HCT116 (cell line): Measurements from ENCODE around the gene CALD1.

Experiments used
- EGR1 ChIP-seq: IDR thresholded peaks from 2 replicates; pipeline ENCODE4 v1.6.1; 2012; ENCODE audit warnings: low read depth
- EZH2 ChIP-seq: fragments of 200-600 bp; sonication (generic); IDR thresholded peaks from 2 replicates; pipeline ENCODE4 v1.6.1; 2017; ENCODE audit warnings: antibody characterized with exemption, mixed run types
- EZH2phosphoT487 ChIP-seq: fragments of 200-600 bp; IDR thresholded peaks from 2 replicates; pipeline ENCODE4 v1.6.1; 2018; ENCODE audit warnings: antibody characterized with exemption, borderline replicate concordance
- JUND ChIP-seq: IDR thresholded peaks from 2 replicates; pipeline ENCODE4 v1.6.1; 2012
- POLR2A ChIP-seq: IDR thresholded peaks from 2 replicates; pipeline ENCODE4 v1.7.0; 2011; ENCODE audit warnings: borderline replicate concordance; ENCODE audit not compliant: insufficient read depth, insufficient read length; ENCODE audit errors: extremely low read depth
- POLR2AphosphoS5 ChIP-seq: IDR thresholded peaks from 2 replicates; pipeline ENCODE4 v1.6.1; 2011; ENCODE audit warnings: mild to moderate bottlenecking, low read depth, low read length, moderate library complexity
- RAD21 ChIP-seq: IDR thresholded peaks from 2 replicates; pipeline ENCODE4 v1.6.1; 2012; ENCODE audit warnings: low read depth, mild to moderate bottlenecking
- YY1 ChIP-seq: IDR thresholded peaks from 2 replicates; pipeline ENCODE4 v1.6.1; 2011; ENCODE audit warnings: low read length, low read depth, moderate library complexity, mild to moderate bottlenecking; ENCODE audit not compliant: insufficient replicate concordance; ENCODE audit errors: extremely low read depth
- ZFX ChIP-seq: fragments of 450-650 bp; IDR thresholded peaks from 2 replicates; pipeline ENCODE4 v1.6.1; 2017
- ZNF274 ChIP-seq: fragments of 200-500 bp; sonication (Bioruptor generic); IDR thresholded peaks from 2 replicates; pipeline ENCODE4 v1.6.1; 2014; ENCODE audit warnings: mild to moderate bottlenecking, low read depth, low read length, inconsistent platforms
- TF ChIP-seq, protein P1 (sequence below), 3 experiments: fragments of 200-600 bp in 1 of 3; sonication (generic) in 1 of 3; IDR thresholded peaks in 2 of 3; conservative IDR thresholded peaks in 1 of 3; 2 replicates each; pipeline ENCODE4 v1.5.1; 2012 to 2017; ENCODE audit warnings: low read depth in 2 of 3, low read length in 2 of 3, antibody characterized with exemption in 1 of 3, borderline replicate concordance in 1 of 3, control low read depth in 1 of 3, mild to moderate bottlenecking in 1 of 3, mixed read lengths in 1 of 3, mixed run types in 1 of 3, moderate library complexity in 1 of 3; ENCODE audit not compliant: insufficient read depth in 1 of 3
- TF ChIP-seq, protein P2 (sequence below): IDR thresholded peaks from 2 replicates; pipeline ENCODE4 v1.6.1; 2011; ENCODE audit warnings: mild to moderate bottlenecking, low read length, moderate library complexity; ENCODE audit not compliant: insufficient replicate concordance; ENCODE audit errors: extremely low read depth
- TF ChIP-seq, protein P3 (sequence below): IDR thresholded peaks from 2 replicates; pipeline ENCODE4 v1.6.1; 2012; ENCODE audit warnings: low read depth

DNA sequence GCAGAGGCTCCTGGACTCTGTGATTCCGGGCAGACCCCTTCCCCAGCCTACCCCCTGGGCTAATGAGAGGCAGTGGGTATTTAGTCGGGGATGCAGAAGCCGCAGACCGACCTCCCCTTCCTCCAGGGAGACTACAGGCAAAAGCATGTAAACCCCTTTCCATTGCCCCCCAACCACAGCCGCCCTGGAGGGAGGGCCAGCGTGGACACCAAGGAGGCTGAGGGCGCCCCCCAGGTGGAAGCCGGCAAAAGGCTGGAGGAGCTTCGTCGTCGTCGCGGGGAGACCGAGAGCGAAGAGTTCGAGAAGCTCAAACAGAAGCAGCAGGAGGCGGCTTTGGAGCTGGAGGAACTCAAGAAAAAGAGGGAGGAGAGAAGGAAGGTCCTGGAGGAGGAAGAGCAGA lies 167.9 kb downstream of the CALD1 start:
- TF ChIP-seq JUND, result no peak
- TF ChIP-seq, protein P1, sequence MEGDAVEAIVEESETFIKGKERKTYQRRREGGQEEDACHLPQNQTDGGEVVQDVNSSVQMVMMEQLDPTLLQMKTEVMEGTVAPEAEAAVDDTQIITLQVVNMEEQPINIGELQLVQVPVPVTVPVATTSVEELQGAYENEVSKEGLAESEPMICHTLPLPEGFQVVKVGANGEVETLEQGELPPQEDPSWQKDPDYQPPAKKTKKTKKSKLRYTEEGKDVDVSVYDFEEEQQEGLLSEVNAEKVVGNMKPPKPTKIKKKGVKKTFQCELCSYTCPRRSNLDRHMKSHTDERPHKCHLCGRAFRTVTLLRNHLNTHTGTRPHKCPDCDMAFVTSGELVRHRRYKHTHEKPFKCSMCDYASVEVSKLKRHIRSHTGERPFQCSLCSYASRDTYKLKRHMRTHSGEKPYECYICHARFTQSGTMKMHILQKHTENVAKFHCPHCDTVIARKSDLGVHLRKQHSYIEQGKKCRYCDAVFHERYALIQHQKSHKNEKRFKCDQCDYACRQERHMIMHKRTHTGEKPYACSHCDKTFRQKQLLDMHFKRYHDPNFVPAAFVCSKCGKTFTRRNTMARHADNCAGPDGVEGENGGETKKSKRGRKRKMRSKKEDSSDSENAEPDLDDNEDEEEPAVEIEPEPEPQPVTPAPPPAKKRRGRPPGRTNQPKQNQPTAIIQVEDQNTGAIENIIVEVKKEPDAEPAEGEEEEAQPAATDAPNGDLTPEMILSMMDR (IDR thresholded peaks at IDR 0.05 in 2 of 3, conservative IDR thresholded peaks at IDR 0.05 in 1 of 3; ENCODE audit: borderline replicate concordance in 1 of 3, insufficient read depth in 1 of 3, low read depth in 2 of 3, low read length in 2 of 3), result no peak
- TF ChIP-seq YY1, result no peak
- TF ChIP-seq, protein P2, sequence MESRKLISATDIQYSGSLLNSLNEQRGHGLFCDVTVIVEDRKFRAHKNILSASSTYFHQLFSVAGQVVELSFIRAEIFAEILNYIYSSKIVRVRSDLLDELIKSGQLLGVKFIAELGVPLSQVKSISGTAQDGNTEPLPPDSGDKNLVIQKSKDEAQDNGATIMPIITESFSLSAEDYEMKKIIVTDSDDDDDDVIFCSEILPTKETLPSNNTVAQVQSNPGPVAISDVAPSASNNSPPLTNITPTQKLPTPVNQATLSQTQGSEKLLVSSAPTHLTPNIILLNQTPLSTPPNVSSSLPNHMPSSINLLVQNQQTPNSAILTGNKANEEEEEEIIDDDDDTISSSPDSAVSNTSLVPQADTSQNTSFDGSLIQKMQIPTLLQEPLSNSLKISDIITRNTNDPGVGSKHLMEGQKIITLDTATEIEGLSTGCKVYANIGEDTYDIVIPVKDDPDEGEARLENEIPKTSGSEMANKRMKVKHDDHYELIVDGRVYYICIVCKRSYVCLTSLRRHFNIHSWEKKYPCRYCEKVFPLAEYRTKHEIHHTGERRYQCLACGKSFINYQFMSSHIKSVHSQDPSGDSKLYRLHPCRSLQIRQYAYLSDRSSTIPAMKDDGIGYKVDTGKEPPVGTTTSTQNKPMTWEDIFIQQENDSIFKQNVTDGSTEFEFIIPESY, result no peak
- no peak for TF ChIP-seq EZH2
- TF ChIP-seq, protein P3, sequence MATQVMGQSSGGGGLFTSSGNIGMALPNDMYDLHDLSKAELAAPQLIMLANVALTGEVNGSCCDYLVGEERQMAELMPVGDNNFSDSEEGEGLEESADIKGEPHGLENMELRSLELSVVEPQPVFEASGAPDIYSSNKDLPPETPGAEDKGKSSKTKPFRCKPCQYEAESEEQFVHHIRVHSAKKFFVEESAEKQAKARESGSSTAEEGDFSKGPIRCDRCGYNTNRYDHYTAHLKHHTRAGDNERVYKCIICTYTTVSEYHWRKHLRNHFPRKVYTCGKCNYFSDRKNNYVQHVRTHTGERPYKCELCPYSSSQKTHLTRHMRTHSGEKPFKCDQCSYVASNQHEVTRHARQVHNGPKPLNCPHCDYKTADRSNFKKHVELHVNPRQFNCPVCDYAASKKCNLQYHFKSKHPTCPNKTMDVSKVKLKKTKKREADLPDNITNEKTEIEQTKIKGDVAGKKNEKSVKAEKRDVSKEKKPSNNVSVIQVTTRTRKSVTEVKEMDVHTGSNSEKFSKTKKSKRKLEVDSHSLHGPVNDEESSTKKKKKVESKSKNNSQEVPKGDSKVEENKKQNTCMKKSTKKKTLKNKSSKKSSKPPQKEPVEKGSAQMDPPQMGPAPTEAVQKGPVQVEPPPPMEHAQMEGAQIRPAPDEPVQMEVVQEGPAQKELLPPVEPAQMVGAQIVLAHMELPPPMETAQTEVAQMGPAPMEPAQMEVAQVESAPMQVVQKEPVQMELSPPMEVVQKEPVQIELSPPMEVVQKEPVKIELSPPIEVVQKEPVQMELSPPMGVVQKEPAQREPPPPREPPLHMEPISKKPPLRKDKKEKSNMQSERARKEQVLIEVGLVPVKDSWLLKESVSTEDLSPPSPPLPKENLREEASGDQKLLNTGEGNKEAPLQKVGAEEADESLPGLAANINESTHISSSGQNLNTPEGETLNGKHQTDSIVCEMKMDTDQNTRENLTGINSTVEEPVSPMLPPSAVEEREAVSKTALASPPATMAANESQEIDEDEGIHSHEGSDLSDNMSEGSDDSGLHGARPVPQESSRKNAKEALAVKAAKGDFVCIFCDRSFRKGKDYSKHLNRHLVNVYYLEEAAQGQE, result no peak
- TF ChIP-seq POLR2A, result no peak
- TF ChIP-seq EZH2phosphoT487, result no peak
- TF ChIP-seq ZNF274, result no peak
- TF ChIP-seq RAD21, result no peak
- TF ChIP-seq ZFX, result no peak
- TF ChIP-seq POLR2AphosphoS5, result no peak
- TF ChIP-seq EGR1, result no peak
